ENCODE results near the gene HIVEP1. TPM values are rescaled to one million over a fixed set of nuclear protein-coding genes. Genes with fewer than 3 reads are reported as not detected.

Gene HIVEP1
- total RNA-seq, 1 donor from 2014 or later: 48.9 TPM

DNA sequence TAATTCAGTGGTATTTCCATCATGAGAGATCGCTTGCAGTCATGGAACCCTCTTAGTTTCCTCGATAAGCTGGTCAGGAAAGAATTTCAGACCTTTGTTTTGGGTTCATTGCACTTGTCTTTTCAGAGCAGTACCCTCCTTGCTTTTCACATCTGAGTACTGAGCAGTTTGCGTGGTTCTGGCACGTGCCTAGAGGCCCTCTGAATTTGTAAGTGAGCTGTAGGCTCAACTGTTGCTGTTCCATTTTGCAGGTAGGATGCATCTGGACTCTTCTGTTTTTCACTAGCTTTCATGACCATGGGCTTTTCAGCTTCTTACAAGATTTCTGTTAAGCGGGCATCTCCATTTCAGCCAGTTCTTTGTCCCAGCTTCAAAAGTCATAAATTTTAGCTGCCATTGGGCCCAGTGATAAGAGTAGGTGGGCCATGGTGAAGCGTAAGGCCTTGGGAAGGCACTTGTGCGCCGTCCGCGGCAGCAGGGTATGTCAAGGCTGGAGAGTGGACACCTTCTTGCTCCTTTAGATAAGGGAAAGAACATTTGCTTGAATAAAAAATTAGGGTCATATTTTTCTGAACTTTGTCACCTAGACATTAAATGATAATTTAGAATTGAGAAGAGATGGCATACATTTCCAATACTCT is 35.8 kb downstream of the HIVEP1 start:
- Mint-ChIP-seq H3K9me3 (ENCODE audit: unreplicated experiment) (no peaks in the 10 kb centered on the region), H3K27me3 (ENCODE audit: low read depth, unreplicated experiment) (no peaks in the 10 kb centered on the region), H3K4me1 (ENCODE audit: low read depth, unreplicated experiment) (peaks cover 20% of the 10 kb centered on the region), H3K27ac (ENCODE audit: unreplicated experiment) (no peak overlapping the region), H3K4me3 (ENCODE audit: unreplicated experiment) (no peak overlapping the region), H3K36me3 (ENCODE audit: low read depth, unreplicated experiment) (peaks cover 9% of the 10 kb centered on the region)
- Histone ChIP-seq H3K4me3 (ENCODE audit: insufficient read depth, low read depth, low read length) (no peak overlapping the region), H3K79me2 (ENCODE audit: insufficient read depth, low read length) (peaks cover 80% of the 10 kb centered on the region), H3K4me1 (ENCODE audit: insufficient read depth, low read length) (peaks cover 4% of the 10 kb centered on the region), H3K9ac (ENCODE audit: low read length) (no peak overlapping the region), H3K27ac (ENCODE audit: low read depth, low read length) (no peak overlapping the region), H3K4me2 (ENCODE audit: low read length) (no peak overlapping the region), H3K9me3 (ENCODE audit: insufficient read depth, low read depth, low read length) (no peaks in the 10 kb centered on the region), H3K27me3 (ENCODE audit: insufficient read depth, low read length) (no peaks in the 10 kb centered on the region), H2AFZ (ENCODE audit: low read depth, low read length) (no peak overlapping the region), H3K36me3 (ENCODE audit: insufficient read depth, low read length) (no peaks in the 10 kb centered on the region), H4K20me1 (ENCODE audit: insufficient read depth, low read length) (peaks cover 39% of the 10 kb centered on the region)
- FAIRE-seq: no peak
- no peak for DNase-seq (ENCODE audit: low read depth)
- TF ChIP-seq, protein P1, sequence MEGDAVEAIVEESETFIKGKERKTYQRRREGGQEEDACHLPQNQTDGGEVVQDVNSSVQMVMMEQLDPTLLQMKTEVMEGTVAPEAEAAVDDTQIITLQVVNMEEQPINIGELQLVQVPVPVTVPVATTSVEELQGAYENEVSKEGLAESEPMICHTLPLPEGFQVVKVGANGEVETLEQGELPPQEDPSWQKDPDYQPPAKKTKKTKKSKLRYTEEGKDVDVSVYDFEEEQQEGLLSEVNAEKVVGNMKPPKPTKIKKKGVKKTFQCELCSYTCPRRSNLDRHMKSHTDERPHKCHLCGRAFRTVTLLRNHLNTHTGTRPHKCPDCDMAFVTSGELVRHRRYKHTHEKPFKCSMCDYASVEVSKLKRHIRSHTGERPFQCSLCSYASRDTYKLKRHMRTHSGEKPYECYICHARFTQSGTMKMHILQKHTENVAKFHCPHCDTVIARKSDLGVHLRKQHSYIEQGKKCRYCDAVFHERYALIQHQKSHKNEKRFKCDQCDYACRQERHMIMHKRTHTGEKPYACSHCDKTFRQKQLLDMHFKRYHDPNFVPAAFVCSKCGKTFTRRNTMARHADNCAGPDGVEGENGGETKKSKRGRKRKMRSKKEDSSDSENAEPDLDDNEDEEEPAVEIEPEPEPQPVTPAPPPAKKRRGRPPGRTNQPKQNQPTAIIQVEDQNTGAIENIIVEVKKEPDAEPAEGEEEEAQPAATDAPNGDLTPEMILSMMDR (IDR thresholded peaks at IDR 0.05; ENCODE audit: insufficient read depth, low read depth, low read length): no peak
- TF ChIP-seq EZH2 (IDR thresholded peaks at IDR 0.05; ENCODE audit: insufficient read depth, low read length): no peak

DNA sequence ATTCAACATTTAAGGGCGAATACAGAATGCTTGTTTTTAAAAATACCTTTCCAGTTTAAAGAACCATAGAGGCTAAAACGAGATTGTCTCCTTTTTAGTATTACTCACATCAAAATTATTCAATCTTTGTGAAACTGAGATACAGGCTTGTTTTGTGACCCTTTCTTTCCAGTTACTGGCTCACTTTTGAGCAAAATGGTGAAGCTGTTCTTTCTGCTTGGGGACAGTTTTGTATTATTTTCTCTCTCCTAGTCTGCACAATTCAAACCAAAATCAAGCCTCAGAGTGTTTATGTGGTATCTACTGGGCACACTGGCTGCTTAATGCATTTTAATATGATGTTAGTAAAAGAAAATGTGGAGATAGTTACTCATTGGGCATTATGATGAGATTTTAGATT is 36.5 kb downstream of the HIVEP1 start:
- TF ChIP-seq, protein P1 (IDR thresholded peaks at IDR 0.05; ENCODE audit: insufficient read depth, low read depth, low read length): no peak
- no peak for TF ChIP-seq EZH2 (IDR thresholded peaks at IDR 0.05; ENCODE audit: insufficient read depth, low read length)
- no peak overlapping the region for H3K27ac ChIP-seq (ENCODE audit: low read depth, low read length)
- H3K27me3 ChIP-seq (ENCODE audit: insufficient read depth, low read length): no peaks in the 10 kb centered on the region
- H3K4me2 ChIP-seq (ENCODE audit: low read length): no peak overlapping the region
- Mint-ChIP-seq H3K4me3 (ENCODE audit: unreplicated experiment) (no peak overlapping the region), H3K9me3 (ENCODE audit: unreplicated experiment) (no peaks in the 10 kb centered on the region), H3K4me1 (ENCODE audit: low read depth, unreplicated experiment) (peaks cover 22% of the 10 kb centered on the region), H3K27ac (ENCODE audit: unreplicated experiment) (peak overlapping the region; percentile 9), H3K36me3 (ENCODE audit: low read depth, unreplicated experiment) (peaks cover 9% of the 10 kb centered on the region), H3K27me3 (ENCODE audit: low read depth, unreplicated experiment) (no peaks in the 10 kb centered on the region)
- no peak overlapping the region for H3K9ac ChIP-seq (ENCODE audit: low read length)
- H3K36me3 ChIP-seq (ENCODE audit: insufficient read depth, low read length): no peaks in the 10 kb centered on the region
- no peak for DNase-seq (ENCODE audit: low read depth)
- H3K4me1 ChIP-seq (ENCODE audit: insufficient read depth, low read length): peaks cover 4% of the 10 kb centered on the region
- H3K4me3 ChIP-seq (ENCODE audit: insufficient read depth, low read depth, low read length): no peak overlapping the region
- H2AFZ ChIP-seq (ENCODE audit: low read depth, low read length): no peak overlapping the region
- peaks cover 78% of the 10 kb centered on the region for H3K79me2 ChIP-seq (ENCODE audit: insufficient read depth, low read length)
- peaks cover 36% of the 10 kb centered on the region for H4K20me1 ChIP-seq (ENCODE audit: insufficient read depth, low read length)
- H3K9me3 ChIP-seq (ENCODE audit: insufficient read depth, low read depth, low read length): no peaks in the 10 kb centered on the region
- FAIRE-seq: no peak

DNA sequence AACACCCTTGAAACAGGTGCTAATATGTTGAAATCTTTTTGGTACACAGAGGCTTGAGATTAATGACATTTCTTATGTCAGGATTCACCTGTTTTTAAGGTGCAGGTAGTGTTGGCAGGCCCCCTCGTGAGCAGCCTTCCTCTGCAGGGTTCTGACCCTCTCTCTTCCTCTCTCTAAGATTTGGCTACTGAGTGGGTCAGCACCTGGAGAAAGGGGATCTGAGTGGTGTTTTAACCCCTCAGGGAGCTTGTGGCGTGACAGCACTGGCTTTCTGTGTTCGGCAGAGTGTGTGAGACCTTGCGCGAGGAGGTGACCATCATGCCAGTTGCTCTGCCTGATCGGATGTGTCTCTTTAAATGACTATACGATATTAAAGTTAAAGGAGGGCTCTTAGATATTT is 37.1 kb downstream of the HIVEP1 start:
- no peaks in the 10 kb centered on the region for H3K36me3 ChIP-seq (ENCODE audit: insufficient read depth, low read length)
- H3K9me3 Mint-ChIP-seq (ENCODE audit: unreplicated experiment): no peaks in the 10 kb centered on the region
- H3K27me3 ChIP-seq (ENCODE audit: insufficient read depth, low read length): no peaks in the 10 kb centered on the region
- no peak overlapping the region for H3K9ac ChIP-seq (ENCODE audit: low read length)
- H3K4me1 Mint-ChIP-seq (ENCODE audit: low read depth, unreplicated experiment): peaks cover 22% of the 10 kb centered on the region
- H3K36me3 Mint-ChIP-seq (ENCODE audit: low read depth, unreplicated experiment): peaks cover 9% of the 10 kb centered on the region
- DNase-seq (ENCODE audit: low read depth) (no peak), FAIRE-seq (no peak)
- H3K4me3 Mint-ChIP-seq (ENCODE audit: unreplicated experiment): no peak overlapping the region
- H2AFZ ChIP-seq (ENCODE audit: low read depth, low read length): no peak overlapping the region
- H3K4me1 ChIP-seq (ENCODE audit: insufficient read depth, low read length): peaks cover 4% of the 10 kb centered on the region
- H4K20me1 ChIP-seq (ENCODE audit: insufficient read depth, low read length): peaks cover 32% of the 10 kb centered on the region
- H3K9me3 ChIP-seq (ENCODE audit: insufficient read depth, low read depth, low read length): no peaks in the 10 kb centered on the region
- peaks cover 81% of the 10 kb centered on the region for H3K79me2 ChIP-seq (ENCODE audit: insufficient read depth, low read length)
- no peak overlapping the region for H3K4me2 ChIP-seq (ENCODE audit: low read length)
- H3K27ac Mint-ChIP-seq (ENCODE audit: unreplicated experiment): peak overlapping the region; percentile 31
- H3K4me3 ChIP-seq (ENCODE audit: insufficient read depth, low read depth, low read length): no peak overlapping the region
- TF ChIP-seq, protein P1 (IDR thresholded peaks at IDR 0.05; ENCODE audit: insufficient read depth, low read depth, low read length): no peak
- no peak for TF ChIP-seq EZH2 (IDR thresholded peaks at IDR 0.05; ENCODE audit: insufficient read depth, low read length)
- no peak overlapping the region for H3K27ac ChIP-seq (ENCODE audit: low read depth, low read length)
- no peaks in the 10 kb centered on the region for H3K27me3 Mint-ChIP-seq (ENCODE audit: low read depth, unreplicated experiment)
